Purkinje cell (primary cell): ENCODE measurements around the gene CALM3. TPM values are rescaled to one million over a fixed set of nuclear protein-coding genes. Genes with fewer than 3 reads are reported as not detected.

Experiments
- polyA plus RNA-seq: library from polyadenylated mRNA; unstranded; fragments of >200 nt; fragmentation: Nextera tagmentation; gene quantifications from 2 replicates; pipeline ENCODE4 v1.2.1, GENCODE V29; 2014

Gene CALM3
- 322 and 421 TPM in 2 replicates for polyA plus RNA-seq

GRCh38 chr19:46601318-46602224 is at the start of gene CALM3:
Gene CALM3 (plus strand): TSS chr19:46601330. CDS start chr19:46601435, 105 bp downstream.

GRCh38 chr19:46624958-46625661 is 24.0 kb downstream of the CALM3 start, which contains the start of gene PTGIR:
Gene PTGIR (minus strand): TSS chr19:46625089. CDS start chr19:46624225, 864 bp downstream.

GRCh38 chr19:46635920-46636761 is 35.0 kb downstream of the CALM3 start, which contains the start of gene GNG8:
Gene GNG8 (minus strand): TSS chr19:46636202. CDS start chr19:46634682, 1,520 bp downstream.

Other genes starting within 250 kb of the CALM3 start
- 0.20 TPM in 1 of 2 replicates, not detected in the other for gene CCDC8, start 187.8 kb upstream of the CALM3 start, polyA plus RNA-seq
- gene PNMA8C, start 172.4 kb upstream of the CALM3 start, polyA plus RNA-seq, result 13.3 and 17.1 TPM in 2 replicates
- 60.9 and 72.2 TPM in 2 replicates for gene PNMA8A, start 129.8 kb upstream of the CALM3 start, polyA plus RNA-seq
- 4.9 and 6.1 TPM in 2 replicates for gene PNMA8B, start 105.5 kb upstream of the CALM3 start, polyA plus RNA-seq
- not detected in 2 replicates for gene PTGIR, start 23.8 kb downstream of the CALM3 start, polyA plus RNA-seq
- not detected in 2 replicates for gene GNG8, start 34.9 kb downstream of the CALM3 start, polyA plus RNA-seq
- 3.3 and 7.1 TPM in 2 replicates for gene DACT3, start 59.9 kb downstream of the CALM3 start, polyA plus RNA-seq
- gene PRKD2, start 115.8 kb downstream of the CALM3 start, polyA plus RNA-seq, result 0.87 TPM in 1 of 2 replicates, not detected in the other
- gene FKRP, start 144.7 kb downstream of the CALM3 start, polyA plus RNA-seq, result 9.0 and 9.2 TPM in 2 replicates
- gene STRN4, start 145.1 kb downstream of the CALM3 start, polyA plus RNA-seq, result 3.9 and 4.8 TPM in 2 replicates
- 0.21 TPM in 1 of 2 replicates, not detected in the other for gene SLC1A5, start 187.3 kb downstream of the CALM3 start, polyA plus RNA-seq
- gene AP2S1, start 249.5 kb downstream of the CALM3 start, polyA plus RNA-seq, result 49.7 and 57.9 TPM in 2 replicates